Neural cell (in vitro differentiated cells): ENCODE data around the gene SULT4A1. TPM values are rescaled to one million over a fixed set of nuclear protein-coding genes. Genes with fewer than 3 reads are reported as not detected.

Source experiments
- H2AFZ ChIP-seq: fragments of 200-600, 300-800 bp; sonication (generic), shearing (Covaris generic); 2 replicates; pipeline ENCODE4 v1.6.0; 2014; ENCODE audit warnings: low read depth, mild to moderate bottlenecking, antibody characterized with exemption, low read length, moderate library complexity
- H3F3A ChIP-seq: fragments of 200-600 bp; shearing (Covaris generic); 2 replicates; pipeline ENCODE4 v1.6.1; 2016; ENCODE audit warnings: mild to moderate bottlenecking, moderate library complexity, mixed read lengths, antibody characterized with exemption, low read length; ENCODE audit not compliant: insufficient read depth, poor library complexity, severe bottlenecking
- H3K27ac ChIP-seq: fragments of 200-600, 300-800 bp; sonication (generic), shearing (Covaris generic); 2 replicates; pipeline ENCODE4 v1.5.1; 2014; ENCODE audit warnings: mild to moderate bottlenecking, low read length, moderate library complexity
- H3K27me3 ChIP-seq: fragments of 300-800, 200-600 bp; sonication (generic), shearing (Covaris generic); 2 replicates; pipeline ENCODE4 v1.6.0; 2014; ENCODE audit warnings: mild to moderate bottlenecking, low read depth, low read length, moderate library complexity; ENCODE audit not compliant: insufficient read depth
- H3K36me3 ChIP-seq: fragments of 300-800, 200-600 bp; sonication (generic), shearing (Covaris generic); 2 replicates; pipeline ENCODE4 v1.5.1; 2014; ENCODE audit warnings: mild to moderate bottlenecking, antibody characterized with exemption, low read length, moderate library complexity; ENCODE audit not compliant: insufficient read depth
- H3K4me2 ChIP-seq: fragments of 300-800, 200-600 bp; sonication (generic), shearing (Covaris generic); 2 replicates; pipeline ENCODE4 v1.6.0; 2014; ENCODE audit warnings: mild to moderate bottlenecking, low read length
- H3K4me3 ChIP-seq: fragments of 300-800, 200-600 bp; sonication (generic), shearing (Covaris generic); 2 replicates; pipeline ENCODE4 v1.5.1; 2014; ENCODE audit warnings: mild to moderate bottlenecking, low read length, moderate library complexity
- H3K79me2 ChIP-seq: fragments of 200-600 bp; shearing (Covaris generic); replicated peaks from 2 replicates; pipeline ENCODE4 v1.6.0; 2014; ENCODE audit warnings: mild to moderate bottlenecking, low read length, moderate library complexity; ENCODE audit not compliant: insufficient read depth
- H3K9ac ChIP-seq: fragments of 300-800, 200-600 bp; sonication (generic), shearing (Covaris generic); 2 replicates; pipeline ENCODE4 v1.6.1; 2016; ENCODE audit warnings: mild to moderate bottlenecking, low read length, mixed read lengths
- H3K9me2 ChIP-seq: fragments of 200-600 bp; shearing (Covaris generic); 2 replicates; pipeline ENCODE4 v1.6.1; 2016; ENCODE audit warnings: mild to moderate bottlenecking, low read length, mixed read lengths; ENCODE audit not compliant: insufficient read depth
- H3K9me3 ChIP-seq: fragments of 200-600, 300-800 bp; sonication (generic), shearing (Covaris generic); 2 replicates; pipeline ENCODE4 v1.6.1; 2016; ENCODE audit warnings: mild to moderate bottlenecking, mixed run types, low read length, moderate library complexity, mixed read lengths
- H4K20me1 ChIP-seq: fragments of 200-600 bp; shearing (Covaris generic); 2 replicates; pipeline ENCODE4 v1.6.1; 2016; ENCODE audit warnings: mild to moderate bottlenecking, mixed run types; ENCODE audit not compliant: insufficient read depth
- EP300 ChIP-seq: fragments of 450-650 bp; conservative IDR thresholded peaks from 2 replicates; pipeline ENCODE4 v1.6.1; 2014; ENCODE audit warnings: antibody characterized with exemption, mild to moderate bottlenecking, moderate library complexity; ENCODE audit not compliant: poor library complexity, severe bottlenecking
- EZH2 ChIP-seq: fragments of 200-600, 300-800 bp; shearing (Covaris generic), sonication (generic); IDR thresholded peaks from 2 replicates; pipeline ENCODE4 v1.6.1; 2014; ENCODE audit warnings: antibody characterized with exemption, low read length, borderline replicate concordance, mild to moderate bottlenecking; ENCODE audit not compliant: insufficient read depth, poor library complexity, severe bottlenecking
- MXI1 ChIP-seq: fragments of 450-650 bp; conservative IDR thresholded peaks from 2 replicates; pipeline ENCODE4 v1.6.1; 2014; ENCODE audit warnings: antibody characterized with exemption, mild to moderate bottlenecking; ENCODE audit not compliant: poor library complexity, severe bottlenecking
- POLR2AphosphoS5 ChIP-seq: IDR thresholded peaks from 2 replicates; pipeline ENCODE4 v1.6.1; 2012
- RAD21 ChIP-seq: fragments of 450-650 bp; conservative IDR thresholded peaks from 2 replicates; pipeline ENCODE4 v1.6.1; 2014; ENCODE audit warnings: antibody characterized with exemption, mild to moderate bottlenecking, moderate library complexity
- REST ChIP-seq: IDR thresholded peaks from 2 replicates; pipeline ENCODE4 v1.6.1; 2012; ENCODE audit warnings: borderline replicate concordance
- SMC3 ChIP-seq: fragments of 450-650 bp; conservative IDR thresholded peaks from 2 replicates; pipeline ENCODE4 v1.6.1; 2014; ENCODE audit warnings: antibody characterized with exemption, mild to moderate bottlenecking, moderate library complexity; ENCODE audit not compliant: poor library complexity
- TAF1 ChIP-seq: IDR thresholded peaks from 2 replicates; pipeline ENCODE4 v1.6.1; 2012; ENCODE audit warnings: low read depth
- polyA plus RNA-seq: library from polyadenylated mRNA; depleted of rRNA; stranded (reverse); fragments of >200 nt; gene quantifications from 2 replicates; pipeline ENCODE4 v1.2.3, GENCODE V29; 2014
- TF ChIP-seq, protein P1 (sequence below): fragments of 450-650 bp; IDR thresholded peaks from 2 replicates; pipeline ENCODE4 v1.5.1; 2014; ENCODE audit warnings: antibody characterized with exemption, mild to moderate bottlenecking, moderate library complexity; ENCODE audit not compliant: poor library complexity, severe bottlenecking

SULT4A1 gene
- polyA plus RNA-seq, 1 donor from 2014 or later: 182 TPM

- H3K4me2 ChIP-seq: no peak overlapping the region
- no peaks in the 10 kb centered on the region for H3K27me3 ChIP-seq
- H3K9me2 ChIP-seq: no peaks in the 10 kb centered on the region
- no peak overlapping the region for H3K27ac ChIP-seq
- no peak overlapping the region for H3K9ac ChIP-seq
- peaks cover 5% of the 10 kb centered on the region for H3K79me2 ChIP-seq
- no peaks in the 10 kb centered on the region for H3F3A ChIP-seq
- no peak for TF ChIP-seq RAD21
- H3K36me3 ChIP-seq: no peaks in the 10 kb centered on the region
- no peak overlapping the region for H3K4me3 ChIP-seq
- no peaks in the 10 kb centered on the region for H4K20me1 ChIP-seq
- no peak overlapping the region for H2AFZ ChIP-seq
- H3K9me3 ChIP-seq: no peaks in the 10 kb centered on the region
Measured at GRCh38 chr22:43851979-43852307, 10.4 kb downstream of the SULT4A1 start.

- Histone ChIP-seq H3K9me2 (no peaks in the 10 kb centered on the region), H2AFZ (no peak overlapping the region), H3K36me3 (no peaks in the 10 kb centered on the region), H3K9me3 (no peaks in the 10 kb centered on the region), H3K9ac (no peak overlapping the region), H3F3A (no peaks in the 10 kb centered on the region), H3K4me2 (no peak overlapping the region), H4K20me1 (no peaks in the 10 kb centered on the region), H3K27ac (no peak overlapping the region), H3K79me2 (no peaks in the 10 kb centered on the region), H3K27me3 (no peaks in the 10 kb centered on the region), H3K4me3 (no peak overlapping the region)
- no peak for TF ChIP-seq REST
- no peak for TF ChIP-seq POLR2AphosphoS5
- no peak for TF ChIP-seq EP300
- no peak for TF ChIP-seq SMC3
- TF ChIP-seq, protein P1, sequence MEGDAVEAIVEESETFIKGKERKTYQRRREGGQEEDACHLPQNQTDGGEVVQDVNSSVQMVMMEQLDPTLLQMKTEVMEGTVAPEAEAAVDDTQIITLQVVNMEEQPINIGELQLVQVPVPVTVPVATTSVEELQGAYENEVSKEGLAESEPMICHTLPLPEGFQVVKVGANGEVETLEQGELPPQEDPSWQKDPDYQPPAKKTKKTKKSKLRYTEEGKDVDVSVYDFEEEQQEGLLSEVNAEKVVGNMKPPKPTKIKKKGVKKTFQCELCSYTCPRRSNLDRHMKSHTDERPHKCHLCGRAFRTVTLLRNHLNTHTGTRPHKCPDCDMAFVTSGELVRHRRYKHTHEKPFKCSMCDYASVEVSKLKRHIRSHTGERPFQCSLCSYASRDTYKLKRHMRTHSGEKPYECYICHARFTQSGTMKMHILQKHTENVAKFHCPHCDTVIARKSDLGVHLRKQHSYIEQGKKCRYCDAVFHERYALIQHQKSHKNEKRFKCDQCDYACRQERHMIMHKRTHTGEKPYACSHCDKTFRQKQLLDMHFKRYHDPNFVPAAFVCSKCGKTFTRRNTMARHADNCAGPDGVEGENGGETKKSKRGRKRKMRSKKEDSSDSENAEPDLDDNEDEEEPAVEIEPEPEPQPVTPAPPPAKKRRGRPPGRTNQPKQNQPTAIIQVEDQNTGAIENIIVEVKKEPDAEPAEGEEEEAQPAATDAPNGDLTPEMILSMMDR: no peak
- TF ChIP-seq TAF1: no peak
- no peak for TF ChIP-seq MXI1
- no peak for TF ChIP-seq EZH2
- no peak for TF ChIP-seq RAD21
Measured at GRCh38 chr22:43851058-43851978, 11.0 kb downstream of the SULT4A1 start.
